GM21515 (cell line): ENCODE data around the gene RNASEH2A.
"Not testable (repeated sequence)": the region's sequence is repeated elsewhere in the genome, so short reads cannot be mapped to it uniquely, and the experiment has no call there.

Experiments used
- ATAC-seq: cut with Tn5 transposase; IDR thresholded peaks from one replicate; pipeline ENCODE4 v1.9.1; 2021; ENCODE audit not compliant: unreplicated experiment

RNASEH2A gene

DNA sequence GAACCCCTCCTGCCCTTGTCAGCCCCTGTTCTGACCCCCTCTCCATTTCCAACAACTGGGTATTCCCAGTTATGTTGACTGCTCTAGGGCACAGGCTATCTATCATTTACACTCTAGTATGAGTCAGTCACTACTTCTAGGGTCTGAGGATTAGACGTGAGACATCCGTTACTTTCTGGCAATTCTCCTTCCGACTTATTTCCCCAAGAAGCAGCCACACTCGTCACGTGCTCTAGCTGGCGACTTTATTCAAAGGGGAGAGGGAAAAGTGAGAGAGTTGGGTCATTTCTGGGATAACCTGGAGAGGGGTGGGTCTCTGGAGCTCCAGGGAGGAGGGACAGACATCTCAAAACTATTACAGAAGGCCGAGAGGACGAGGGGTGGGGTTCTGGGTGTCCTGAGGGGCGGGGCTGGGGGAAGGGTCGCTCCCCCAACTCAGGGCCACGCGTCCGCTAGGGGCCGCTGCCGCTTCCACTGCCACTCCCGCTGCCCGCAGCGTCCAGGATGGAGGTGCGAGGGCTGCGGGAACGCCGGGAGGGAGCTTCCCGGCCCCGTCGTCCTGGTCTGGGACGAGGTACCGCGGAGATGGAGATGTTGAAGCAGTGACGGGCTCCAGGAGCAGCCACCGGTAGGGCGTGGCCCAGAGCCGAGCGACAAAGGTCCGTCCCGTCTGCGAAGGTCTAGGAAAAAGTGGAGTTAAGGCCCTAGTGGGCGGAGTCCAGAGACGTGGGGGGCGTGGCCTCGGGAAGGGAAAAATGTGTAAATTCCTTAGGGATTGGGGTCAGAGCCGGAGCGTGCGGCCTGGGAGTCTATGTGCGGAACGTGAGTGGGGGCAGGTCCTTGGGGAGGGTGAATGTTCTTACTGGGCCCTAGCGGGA, 19.1 kb downstream of the RNASEH2A start:
- ATAC-seq, result no peak

DNA sequence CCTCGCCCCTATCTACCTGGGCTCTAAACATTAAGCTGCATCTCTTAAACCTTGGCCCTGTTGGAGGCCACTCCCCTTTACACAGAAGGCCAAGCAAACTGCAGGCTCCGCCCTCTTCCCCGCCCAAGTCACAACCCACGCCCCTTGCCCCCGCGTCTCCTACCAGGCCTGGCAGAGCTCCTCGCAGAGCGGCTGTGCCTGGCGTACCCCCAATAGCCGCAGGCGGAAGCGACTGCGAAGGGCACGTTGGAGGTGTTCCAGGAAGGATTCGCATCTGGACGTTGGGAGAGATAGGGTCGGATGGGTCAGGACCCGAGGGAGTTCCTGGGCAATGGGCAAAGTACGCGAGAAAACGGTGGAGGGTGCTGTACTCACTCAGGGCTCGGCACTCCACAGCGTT, 22.1 kb downstream of the RNASEH2A start:
- ATAC-seq, result no peak

DNA sequence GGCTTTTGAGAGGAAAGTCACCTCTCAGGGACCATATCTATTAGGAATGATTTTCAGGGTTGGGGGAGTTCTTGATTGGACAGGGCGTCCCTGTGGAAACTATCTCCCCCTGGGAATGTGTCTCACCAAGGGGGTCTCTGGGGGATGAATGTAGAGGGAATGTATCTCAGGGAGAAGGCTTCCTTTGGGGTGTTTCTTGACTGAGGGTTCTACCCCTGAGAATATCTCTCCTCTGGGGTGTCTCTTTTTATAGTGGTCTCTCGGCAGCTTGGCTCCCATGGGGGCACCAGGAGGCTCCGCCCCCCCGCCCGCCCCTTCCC, 27.0 kb downstream of the RNASEH2A start:
- ATAC-seq, result no peak

DNA sequence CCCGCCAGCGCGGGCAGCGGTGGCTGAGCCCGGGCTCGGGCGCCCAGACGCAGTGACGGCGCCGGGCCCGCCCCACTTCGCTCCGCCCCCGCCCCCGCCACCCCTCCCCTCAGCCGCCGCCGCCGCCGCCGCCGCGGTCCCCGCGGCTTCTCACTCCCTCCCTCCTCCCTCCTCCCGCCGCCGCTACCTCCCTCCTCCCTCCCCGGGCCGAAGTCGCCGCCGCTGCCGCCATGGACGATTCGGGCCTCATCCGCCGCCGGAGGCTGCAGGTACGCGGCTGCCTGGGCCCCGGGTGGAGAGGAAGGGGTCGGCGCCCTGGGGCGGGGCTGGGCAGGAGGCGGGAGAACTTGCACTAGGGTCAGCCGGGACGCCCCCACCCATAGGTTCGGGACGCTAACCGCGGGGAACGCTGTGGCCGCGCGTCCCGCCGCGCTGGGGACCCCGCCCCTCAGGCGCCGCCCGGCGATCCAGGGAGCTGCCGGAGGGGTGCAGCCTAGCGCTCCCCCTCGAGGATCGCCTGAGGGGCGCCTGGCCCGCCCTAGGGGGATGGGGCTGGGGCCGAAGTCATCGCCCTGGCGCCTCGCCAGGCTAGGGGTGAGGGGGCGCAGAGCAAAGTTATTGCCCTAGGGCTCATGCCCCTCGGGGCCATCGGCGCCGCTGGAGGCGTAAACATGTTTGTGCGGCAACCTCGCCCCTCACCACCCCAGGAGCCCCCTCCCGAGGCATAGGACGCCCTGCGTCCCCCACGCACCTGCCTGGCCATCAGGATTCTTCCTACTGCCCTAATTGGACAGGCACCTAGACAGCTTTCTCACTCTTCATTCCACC, 27.6 kb downstream of the RNASEH2A start:
- ATAC-seq, result no peak

DNA sequence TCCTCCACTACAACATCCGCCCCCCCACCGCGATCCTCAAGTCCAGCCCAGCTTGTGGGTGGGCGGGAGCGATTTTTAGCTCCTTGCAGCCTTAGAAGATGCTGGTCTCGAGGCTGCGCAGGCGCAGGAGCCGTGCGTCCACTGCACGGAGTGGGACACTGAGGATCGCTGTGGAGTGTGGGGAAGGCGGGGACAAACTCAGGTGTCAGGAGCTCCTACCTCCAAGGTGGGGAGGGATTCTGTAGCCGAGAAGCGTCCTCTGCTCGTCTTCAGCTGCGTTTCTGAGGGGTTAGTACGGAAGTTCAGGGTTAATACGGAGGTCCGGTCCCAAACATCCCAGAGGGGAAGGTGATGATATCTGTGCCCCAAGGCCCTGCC, 28.2 kb downstream of the RNASEH2A start, which contains the start of gene RTBDN:
Gene RTBDN (minus strand): TSS at position 14 of the 378 bp plus-strand sequence. CDS start 4,600 bp downstream, outside the sequence.
- no peak for ATAC-seq

DNA sequence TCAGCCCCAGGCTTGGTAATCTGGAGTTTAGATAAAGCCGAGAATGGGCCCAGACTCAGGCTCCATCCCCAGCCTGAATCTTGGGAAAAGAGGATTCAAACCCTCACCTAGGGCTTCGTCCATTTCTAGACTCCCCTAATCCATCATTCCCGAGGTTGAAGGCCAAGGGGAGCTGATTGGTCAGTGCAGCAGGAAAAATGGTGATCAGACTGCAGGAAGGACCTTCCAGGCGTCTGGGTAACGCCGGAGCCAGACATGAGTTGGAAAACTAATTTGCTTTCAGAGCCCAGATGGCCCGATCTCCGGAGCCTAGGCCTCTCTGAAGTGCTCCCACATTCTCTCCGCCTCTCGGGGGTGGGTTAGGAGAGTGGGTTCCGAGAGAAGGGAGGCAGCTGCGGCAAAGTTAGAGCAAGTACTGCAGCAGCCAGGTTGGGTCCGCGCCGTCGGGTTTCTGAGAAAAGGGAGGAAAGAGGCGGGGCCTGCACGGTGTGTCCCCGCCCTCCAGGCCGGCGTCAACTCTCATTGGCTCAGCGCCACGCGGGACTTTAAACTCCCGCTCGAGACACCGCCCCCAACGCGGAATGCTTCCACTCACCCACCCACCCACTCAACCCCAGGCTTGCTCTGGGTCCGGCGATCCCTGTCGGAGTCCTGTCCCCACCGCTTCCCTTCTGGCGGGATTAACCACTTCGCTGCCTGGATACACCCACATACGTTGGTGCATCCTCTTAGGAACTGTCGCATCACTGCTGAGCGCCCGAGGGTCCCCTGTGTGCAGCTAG, 28.8 kb downstream of the RNASEH2A start:
- no peak for ATAC-seq

DNA sequence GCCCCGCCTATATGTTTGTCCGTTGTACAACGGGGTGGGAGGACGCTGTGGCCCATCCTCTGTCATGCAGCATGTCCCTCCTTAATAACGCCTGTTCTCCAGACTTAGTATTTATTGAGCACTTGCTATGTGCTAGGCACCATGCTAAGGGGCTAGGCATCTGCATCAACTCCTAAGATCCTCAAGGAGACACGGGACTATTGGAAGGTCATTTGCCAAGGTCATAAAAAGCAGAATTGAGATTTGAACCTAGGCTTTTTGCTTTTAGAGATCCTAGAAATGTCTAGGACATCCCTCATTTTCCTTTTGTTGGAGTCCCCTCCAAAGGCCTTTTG, 30.1 kb downstream of the RNASEH2A start:
- ATAC-seq, result no peak

DNA sequence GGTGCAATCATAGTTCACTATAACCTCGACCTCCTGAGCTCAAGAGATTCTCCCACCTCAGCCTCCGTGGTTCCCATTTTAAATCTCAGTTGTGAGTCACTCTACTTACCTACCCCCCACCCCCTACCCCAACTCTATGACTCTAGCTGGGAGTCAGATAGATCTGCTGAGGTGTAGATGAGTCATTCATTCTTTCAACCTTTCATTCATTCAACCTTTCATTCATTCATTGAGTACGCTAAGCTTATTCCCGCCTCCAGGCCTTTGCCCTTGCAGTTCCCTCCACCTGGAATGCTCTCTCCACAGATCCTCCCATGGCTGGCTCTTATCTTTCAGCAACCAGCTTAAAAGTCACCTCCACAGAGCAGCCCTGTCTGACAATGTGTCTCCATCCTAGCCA, 30.8 kb downstream of the RNASEH2A start:
- no peak for ATAC-seq

DNA sequence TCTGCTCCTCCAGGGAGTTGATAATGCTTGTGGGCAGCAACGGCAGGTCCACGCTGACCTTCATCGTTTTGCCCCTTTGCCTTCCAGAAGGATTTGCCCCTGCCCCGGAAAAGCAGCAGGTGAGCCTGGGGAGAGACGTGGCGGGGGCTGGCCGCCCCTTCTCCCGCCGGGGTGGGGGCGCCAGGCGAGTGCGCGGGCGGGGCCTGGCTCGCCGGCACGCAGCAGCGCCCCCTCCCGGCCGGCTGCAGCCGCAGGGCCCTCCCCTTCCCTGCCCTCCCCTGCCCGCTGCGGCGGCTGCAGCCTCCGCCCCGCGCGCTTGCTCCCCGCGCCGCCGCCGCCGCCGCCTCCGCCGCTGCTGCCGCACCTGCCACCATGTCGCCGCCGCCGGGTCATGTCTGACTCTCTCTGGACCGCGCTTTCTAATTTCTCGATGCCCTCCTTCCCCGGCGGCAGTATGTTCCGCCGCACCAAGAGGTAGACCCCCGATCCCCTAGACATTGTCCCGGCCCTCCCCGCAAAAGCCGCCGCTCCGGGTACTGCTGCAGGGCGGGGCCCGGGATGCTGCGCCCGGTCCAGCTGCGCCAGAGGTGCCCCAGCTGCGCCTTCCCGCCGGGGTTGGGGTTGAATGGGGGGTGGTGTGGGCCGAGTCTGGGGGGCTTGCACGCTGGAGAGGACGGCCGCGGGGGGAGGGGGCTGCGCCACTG, 31.9 kb downstream of the RNASEH2A start, which contains the start of gene MAST1:
Gene MAST1 (plus strand): TSS at position 334 of the 704 bp plus-strand sequence. CDS start 58 bp downstream, at position 392.
- no peak for ATAC-seq

DNA sequence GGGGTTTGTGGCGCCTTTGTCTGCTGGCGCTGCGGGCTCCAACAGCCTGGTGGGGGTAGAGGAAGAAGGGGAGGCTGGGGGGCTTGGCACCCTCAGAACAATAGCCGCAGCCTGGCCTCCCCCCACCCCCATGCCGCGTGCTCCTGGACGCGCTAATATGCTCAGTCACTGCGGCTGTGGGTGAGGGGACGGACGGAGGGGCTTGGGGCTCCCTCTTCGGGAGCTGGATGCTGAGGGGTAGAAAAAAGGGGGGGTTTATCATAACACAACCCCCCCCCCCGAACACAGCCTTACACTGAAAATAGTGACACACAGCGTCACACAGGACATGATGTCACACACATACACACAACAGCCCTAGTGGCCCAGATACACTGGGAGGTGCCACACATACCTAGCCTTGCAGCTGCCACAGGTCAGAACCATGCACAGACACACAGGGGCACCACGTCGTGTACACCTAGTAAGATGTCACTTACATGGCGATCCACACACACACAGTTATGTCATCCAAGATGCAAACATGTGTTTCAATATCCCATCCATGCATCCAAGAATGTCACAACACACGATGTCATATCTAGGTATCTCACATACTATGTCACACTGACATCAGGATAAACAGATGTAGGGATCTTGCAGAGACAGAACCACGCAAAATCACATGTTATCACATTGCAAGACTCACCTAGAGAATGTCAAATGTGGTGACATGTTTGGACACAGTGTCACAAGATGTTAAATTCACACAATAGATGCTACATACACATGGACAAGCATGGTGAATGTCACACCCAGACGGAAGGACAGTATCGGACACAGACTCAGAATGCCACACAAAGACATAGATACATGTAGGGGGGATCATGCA, 32.7 kb downstream of the RNASEH2A start:
- ATAC-seq, result no peak

DNA sequence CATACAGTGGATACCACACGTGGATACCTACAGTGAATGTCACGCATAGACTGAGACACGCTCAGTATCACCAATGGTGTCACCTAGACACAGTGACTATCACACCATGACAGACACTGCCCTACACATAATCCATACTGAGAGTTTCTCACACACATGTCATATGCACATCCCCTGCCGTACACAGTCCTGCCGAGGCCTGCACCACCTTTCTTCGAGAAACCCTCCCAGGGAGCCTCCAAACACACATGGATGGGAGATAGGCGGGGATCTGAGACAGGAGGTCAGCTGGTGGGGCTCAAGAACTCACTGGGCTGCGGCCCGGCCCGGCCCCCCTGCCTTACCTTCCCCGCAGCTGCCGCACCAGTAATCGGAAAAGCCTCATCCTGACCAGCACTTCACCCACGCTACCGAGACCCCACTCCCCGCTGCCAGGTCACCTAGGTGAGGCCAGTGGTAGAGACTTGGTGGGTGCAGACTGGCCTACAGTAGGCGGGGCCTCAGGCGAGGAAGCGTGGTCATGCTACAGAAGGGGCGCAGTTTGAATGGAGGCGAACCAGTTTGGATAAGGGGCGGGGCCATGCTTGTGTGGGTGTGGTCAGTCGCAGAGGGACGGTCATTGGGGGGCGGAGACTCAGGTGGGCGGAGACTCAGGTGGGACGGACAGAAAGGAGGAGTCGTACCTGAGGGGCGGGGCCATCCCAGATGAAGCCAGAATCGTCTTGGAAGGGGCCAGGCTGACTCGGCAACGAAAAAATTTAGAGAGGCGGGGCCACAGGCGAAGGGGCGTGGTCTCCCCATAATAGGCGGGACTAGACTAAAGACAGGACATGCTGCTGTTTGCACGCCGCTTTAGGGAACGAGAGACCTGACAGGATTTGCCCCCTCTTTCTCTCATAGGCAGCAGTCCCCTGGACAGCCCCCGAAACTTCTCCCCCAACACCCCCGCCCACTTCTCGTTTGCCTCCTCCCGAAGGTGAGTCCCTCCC, 34.0 kb downstream of the RNASEH2A start:
- no peak for ATAC-seq

DNA sequence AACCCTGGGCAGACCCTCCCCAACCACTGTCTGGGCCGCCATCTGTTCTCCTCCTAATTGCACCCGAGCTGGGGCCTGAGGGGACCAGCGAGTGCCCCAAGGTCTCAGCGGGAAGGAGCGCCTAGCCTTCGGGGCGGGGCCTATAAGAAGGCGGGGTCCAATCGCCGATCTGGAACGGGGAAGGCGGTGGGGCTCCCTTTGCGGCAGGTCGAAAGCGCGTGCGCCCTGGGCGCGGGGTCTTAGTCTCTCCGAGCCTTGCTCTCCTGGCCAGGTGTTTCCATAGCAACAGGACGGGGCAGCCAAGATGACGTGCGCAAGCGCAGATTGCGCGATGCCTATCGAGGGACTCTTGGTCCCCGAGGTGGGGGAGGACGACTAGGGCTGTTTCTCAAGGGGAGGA, 34.7 kb downstream of the RNASEH2A start:
- ATAC-seq, result no peak

DNA sequence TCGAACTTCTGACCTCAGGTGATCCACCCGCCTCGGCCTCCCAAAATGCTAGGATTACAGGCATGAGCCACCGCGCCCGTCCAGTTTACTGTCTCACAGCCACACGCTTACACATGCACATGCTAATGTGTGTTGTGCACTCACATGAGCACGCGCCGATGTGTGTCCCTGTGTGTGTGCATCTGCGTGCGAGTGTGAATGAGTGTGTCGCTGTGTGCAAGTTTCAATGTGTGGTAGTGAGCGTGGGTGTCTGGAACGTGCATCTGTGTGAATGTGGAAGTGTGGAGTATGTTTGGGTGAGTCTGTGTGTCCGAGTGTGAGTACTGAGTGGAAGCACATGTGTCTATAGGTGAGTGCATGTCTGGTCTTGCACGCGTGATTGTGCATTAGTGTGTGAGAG, 36.1 kb downstream of the RNASEH2A start:
- no peak for ATAC-seq

DNA sequence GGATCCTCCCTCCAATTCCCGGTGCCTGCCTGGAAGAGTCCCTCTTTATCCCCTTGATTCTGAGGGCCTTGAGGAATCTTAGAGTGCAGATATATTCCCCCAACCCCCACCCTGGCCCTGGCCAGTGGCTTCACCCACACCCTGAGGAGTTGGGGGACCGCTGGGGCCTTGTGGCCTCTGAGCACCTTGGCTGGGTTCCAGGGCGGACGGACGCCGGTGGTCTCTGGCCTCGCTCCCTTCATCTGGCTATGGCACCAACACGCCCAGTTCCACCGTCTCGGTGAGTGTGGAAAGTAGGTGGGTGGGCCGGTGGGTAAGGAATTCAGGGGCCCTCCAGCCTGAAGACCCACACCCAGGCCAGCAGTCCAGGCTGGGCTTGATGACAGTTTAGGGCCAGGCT, 36.9 kb downstream of the RNASEH2A start:
- ATAC-seq, result no peak

DNA sequence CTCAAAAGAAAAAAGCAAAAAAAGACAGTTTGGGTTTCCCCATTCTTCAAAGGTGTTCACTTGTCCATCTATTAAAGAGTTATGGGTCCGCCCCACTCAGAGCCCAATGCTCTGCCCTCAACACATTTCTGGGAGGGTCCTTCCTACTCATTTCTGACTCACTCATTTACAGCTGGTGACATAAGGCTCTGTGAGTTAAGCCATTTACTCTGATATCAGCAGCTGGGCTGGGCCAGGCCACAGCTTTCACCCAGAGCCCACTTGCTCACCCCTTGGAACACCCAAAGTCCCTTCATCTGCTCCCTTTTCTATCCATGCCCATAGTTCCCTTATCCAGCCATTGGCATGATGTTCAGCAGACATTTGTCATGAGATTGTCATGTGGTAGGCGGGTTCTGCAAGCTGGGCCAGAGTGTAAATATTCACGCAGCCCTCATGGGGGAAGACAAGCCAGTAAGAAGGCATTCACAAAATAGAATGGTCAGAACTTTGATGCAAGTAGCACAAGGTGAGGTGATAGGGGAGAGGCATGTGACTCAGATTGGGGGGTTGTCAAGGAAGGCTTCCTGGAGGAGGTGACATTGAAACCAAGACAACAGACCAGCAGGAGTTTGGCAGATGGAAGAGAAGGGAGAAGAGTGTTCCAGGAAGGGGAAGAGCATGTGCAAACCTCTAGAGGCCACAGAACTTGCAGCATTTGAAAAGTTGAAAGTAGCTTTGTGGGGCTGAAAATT, 37.8 kb downstream of the RNASEH2A start:
- no peak for ATAC-seq

DNA sequence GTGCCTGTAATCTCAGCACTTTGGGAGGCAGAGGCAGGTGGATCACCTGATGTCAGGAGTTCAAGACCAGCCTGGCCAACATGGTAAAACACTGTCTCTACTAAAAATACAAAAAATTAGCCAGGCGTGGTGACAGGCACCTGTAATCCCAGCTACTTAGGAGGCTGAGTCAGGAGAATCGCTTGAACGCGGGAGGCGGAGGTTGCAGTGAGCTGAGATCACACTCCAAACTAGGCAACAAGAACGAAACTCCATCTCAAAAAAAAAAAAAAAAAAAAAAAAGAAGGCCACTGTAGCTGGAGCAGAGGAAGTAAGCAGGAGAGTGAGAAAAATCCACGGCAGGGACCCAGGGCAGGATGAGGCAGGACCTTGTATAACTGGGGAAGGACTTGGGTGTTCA, 40.2 kb downstream of the RNASEH2A start:
- not testable (repeated sequence) for ATAC-seq

DNA sequence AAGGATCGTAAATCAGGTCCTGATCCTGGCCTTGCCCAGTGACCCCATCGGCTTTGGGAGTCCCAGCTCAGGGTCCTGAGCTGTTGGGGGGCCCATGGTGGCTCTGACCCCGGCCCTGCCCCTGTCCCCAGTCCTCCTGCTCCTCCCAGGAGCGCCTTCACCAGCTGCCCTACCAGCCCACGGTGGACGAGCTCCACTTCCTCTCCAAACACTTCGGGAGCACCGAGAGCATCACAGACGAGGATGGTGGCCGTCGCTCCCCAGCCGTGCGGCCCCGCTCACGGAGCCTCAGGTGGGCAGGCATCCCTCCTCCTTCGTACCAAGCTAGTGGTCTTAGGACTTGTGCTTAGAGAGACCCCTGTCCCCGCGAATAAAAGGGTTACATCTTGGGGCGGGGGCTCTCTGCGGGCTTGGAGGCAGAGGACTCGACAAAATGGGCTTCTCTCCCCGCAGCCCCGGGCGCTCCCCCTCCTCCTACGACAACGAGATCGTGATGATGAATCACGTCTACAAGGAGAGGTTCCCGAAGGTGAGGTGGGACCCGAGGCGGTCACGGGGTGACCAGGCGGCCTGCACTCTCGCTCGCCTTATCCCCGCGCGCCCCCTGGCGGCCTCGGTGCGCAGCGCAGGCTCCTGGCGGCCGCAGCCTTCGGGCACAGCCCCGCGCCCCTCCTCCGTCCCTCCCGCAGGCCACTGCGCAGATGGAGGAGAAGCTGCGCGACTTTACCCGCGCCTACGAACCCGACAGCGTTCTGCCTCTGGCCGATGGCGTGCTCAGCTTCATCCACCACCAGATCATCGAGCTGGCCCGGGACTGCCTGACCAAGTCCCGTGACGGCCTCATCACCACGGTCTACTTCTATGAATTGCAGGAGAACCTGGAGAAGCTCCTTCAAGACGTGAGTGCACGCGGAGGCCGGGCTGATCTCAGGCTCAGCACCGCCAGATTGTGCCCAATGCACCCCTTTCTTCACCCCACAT, 41.1 kb downstream of the RNASEH2A start:
- ATAC-seq, result no peak
